HEK293T (cell line): ENCODE data around the gene S100B.

Experiments used
- CTCF ChIA-PET: fragments of 350-600 bp; formaldehyde crosslinking; extraction: SDS; loops from one replicate; lab custom pipeline; 2021; ENCODE audit warnings: antibody characterized with exemption, inconsistent platforms; lab: Yijun Ruan, JAX
- POLR2A ChIA-PET: fragments of 350-600 bp; formaldehyde crosslinking; extraction: SDS; loops from one replicate; lab custom pipeline; 2020; ENCODE audit warnings: antibody characterized with exemption, inconsistent platforms; lab: Yijun Ruan, JAX
- DNase-seq: peaks from one replicate; pipeline ENCODE4 v3.0.0; 2012; ENCODE audit warnings: mixed read lengths; ENCODE audit errors: extremely low spot score
- ARNT ChIP-seq: fragments of 450-650 bp; IDR thresholded peaks from 2 replicates; pipeline ENCODE4 v1.6.1; 2017; ENCODE audit warnings: mild to moderate bottlenecking
- BHLHE40 ChIP-seq: fragments of 450-650 bp; IDR thresholded peaks from 2 replicates; pipeline ENCODE4 v1.6.1; 2016; ENCODE audit warnings: mild to moderate bottlenecking, moderate library complexity, borderline replicate concordance
- CTBP1 ChIP-seq: fragments of 450-650 bp; IDR thresholded peaks from 2 replicates; pipeline ENCODE4 v1.6.1; 2016; ENCODE audit warnings: borderline replicate concordance
- ELF4 ChIP-seq: fragments of 450-650 bp; IDR thresholded peaks from 2 replicates; pipeline ENCODE4 v1.6.1; 2017; ENCODE audit warnings: antibody characterized with exemption
- FOXA1 ChIP-seq: fragments of 450-650 bp; IDR thresholded peaks from 2 replicates; pipeline ENCODE4 v1.6.1; 2016; ENCODE audit warnings: mild to moderate bottlenecking
- FOXK2 ChIP-seq: fragments of 450-650 bp; IDR thresholded peaks from 2 replicates; pipeline ENCODE4 v1.6.1; 2016; ENCODE audit warnings: mild to moderate bottlenecking
- FOXM1 ChIP-seq: fragments of 450-650 bp; IDR thresholded peaks from 2 replicates; pipeline ENCODE4 v1.6.1; 2017; ENCODE audit warnings: mild to moderate bottlenecking, borderline replicate concordance
- HDGF ChIP-seq: fragments of 450-650 bp; IDR thresholded peaks from 2 replicates; pipeline ENCODE4 v1.6.1; 2017; ENCODE audit warnings: antibody characterized with exemption, borderline replicate concordance
- L3MBTL2 ChIP-seq: fragments of 450-650 bp; conservative IDR thresholded peaks from 2 replicates; pipeline ENCODE4 v1.6.1; 2016; ENCODE audit warnings: mild to moderate bottlenecking
- LEF1 ChIP-seq: fragments of 450-650 bp; IDR thresholded peaks from 2 replicates; pipeline ENCODE4 v1.6.1; 2017; ENCODE audit warnings: mild to moderate bottlenecking, borderline replicate concordance
- NFRKB ChIP-seq: fragments of 450-650 bp; IDR thresholded peaks from 2 replicates; pipeline ENCODE4 v1.6.1; 2016; ENCODE audit warnings: mild to moderate bottlenecking, moderate library complexity
- PKNOX1 ChIP-seq: fragments of 450-650 bp; IDR thresholded peaks from 2 replicates; pipeline ENCODE4 v1.6.1; 2016
- SP1 ChIP-seq: fragments of 450-650 bp; IDR thresholded peaks from 2 replicates; pipeline ENCODE4 v1.6.1; 2017
- SUZ12 ChIP-seq: fragments of 450-650 bp; IDR thresholded peaks from 2 replicates; pipeline ENCODE4 v1.6.1; 2016; ENCODE audit warnings: mild to moderate bottlenecking
- TARDBP ChIP-seq: fragments of 450-650 bp; IDR thresholded peaks from 2 replicates; pipeline ENCODE4 v1.6.1; 2016
- ZNF384 ChIP-seq: fragments of 450-650 bp; IDR thresholded peaks from 2 replicates; pipeline ENCODE4 v1.6.1; 2016

The S100B gene

GRCh38 chr21:46562964-46563607 lies 41.8 kb downstream of the S100B start:
- no peak for TF ChIP-seq ARNT
- TF ChIP-seq BHLHE40: no peak
- no peak for TF ChIP-seq ZNF384
- TF ChIP-seq NFRKB: no peak
- TF ChIP-seq CTBP1: no peak
- no peak for TF ChIP-seq SUZ12
- no peak for TF ChIP-seq L3MBTL2
- TF ChIP-seq TARDBP: no peak
- no peak for TF ChIP-seq FOXA1
- no peak for TF ChIP-seq ELF4
- no peak for TF ChIP-seq FOXM1
- TF ChIP-seq HDGF: no peak
- no peak for TF ChIP-seq PKNOX1
- no peak for TF ChIP-seq LEF1
- TF ChIP-seq SP1: no peak
- TF ChIP-seq FOXK2: no peak
- CTCF ChIA-PET: no interaction called here

GRCh38 chr21:46562472-46562871 lies 42.4 kb downstream of the S100B start:
- no peak for DNase-seq
- TF ChIP-seq FOXK2: no peak
- ChIA-PET POLR2A (no interaction called here), CTCF (no interaction called here)

More at GRCh38 chr21:46562964-46563607, 41.8 kb downstream of the S100B start:
- DNase-seq: no peak
- POLR2A ChIA-PET: no interaction called here

GRCh38 chr21:46561445-46562090 lies 43.3 kb downstream of the S100B start:
- CTCF ChIA-PET: no interaction called here
- no peak for DNase-seq
- no peak for TF ChIP-seq ELF4
- no peak for TF ChIP-seq FOXA1
- no peak for TF ChIP-seq ARNT
- no peak for TF ChIP-seq HDGF
- POLR2A ChIA-PET: no interaction called here

- CTCF ChIA-PET: interaction anchor here (0.7 kb wide), 1 partner anchor 9 kb away, joined by 4 read pairs; no protein-coding TSS in a partner anchor
- no peak for DNase-seq
- POLR2A ChIA-PET: no interaction called here
- TF ChIP-seq ELF4: no peak
Measured at GRCh38 chr21:46560568-46561444, 44.1 kb downstream of the S100B start.

GRCh38 chr21:46559291-46559983 lies 45.4 kb downstream of the S100B start:
- POLR2A ChIA-PET: no interaction called here
- no peak for DNase-seq
- TF ChIP-seq FOXM1: no peak
- no peak for TF ChIP-seq BHLHE40
- TF ChIP-seq HDGF: no peak
- no peak for TF ChIP-seq ZNF384
- no peak for TF ChIP-seq L3MBTL2
- no peak for TF ChIP-seq PKNOX1
- no peak for TF ChIP-seq FOXA1
- TF ChIP-seq FOXK2: no peak
- TF ChIP-seq CTBP1: no peak
- TF ChIP-seq SUZ12: no peak
- TF ChIP-seq TARDBP: no peak
- no peak for TF ChIP-seq ELF4
- TF ChIP-seq ARNT: no peak
- TF ChIP-seq NFRKB: no peak
- no peak for TF ChIP-seq LEF1
- no peak for TF ChIP-seq SP1
- CTCF ChIA-PET: no interaction called here

- no peak for TF ChIP-seq NFRKB
- CTCF ChIA-PET: no interaction called here
- POLR2A ChIA-PET: no interaction called here
- no peak for DNase-seq
Measured at GRCh38 chr21:46557919-46558392, 46.9 kb downstream of the S100B start.

GRCh38 chr21:46557469-46557868 lies 47.4 kb downstream of the S100B start:
- TF ChIP-seq FOXM1 (no peak), TARDBP (no peak), ELF4 (no peak), FOXA1 (no peak), L3MBTL2 (no peak), ZNF384 (no peak), SP1 (no peak), CTBP1 (no peak)
- no peak for DNase-seq
- CTCF ChIA-PET: no interaction called here
- POLR2A ChIA-PET: no interaction called here
